ENCODE data around the gene TTLL11. TPM values are rescaled to one million over a fixed set of nuclear protein-coding genes. Genes with fewer than 3 reads are reported as not detected.

The TTLL11 gene
- total and polyA plus RNA-seq, 2 experiments from 2014 or later = 5.5 to 7.6 TPM

- Histone ChIP-seq H3K4me3 (no peak overlapping the region), H3K4me2 (no peak overlapping the region), H3K79me2 (peaks cover 17% of the 10 kb centered on the region), H4K20me1 (ENCODE audit: insufficient read depth, poor library complexity, severe bottlenecking) (no peaks in the 10 kb centered on the region), H3K27ac (no peak overlapping the region), H3K4me1 (ENCODE audit: insufficient read depth) (peaks cover 5% of the 10 kb centered on the region), H3K27me3 (no peaks in the 10 kb centered on the region), H3K9me3 (ENCODE audit: low read depth) (peaks cover 10% of the 10 kb centered on the region), H3K9me2 (replicated peaks; ENCODE audit: insufficient read depth) (no peaks in the 10 kb centered on the region), H3K36me3 (replicated peaks; ENCODE audit: insufficient read depth, low read depth) (no peaks in the 10 kb centered on the region), H2AFZ (no peak overlapping the region)
- no peak for DNase-seq (ENCODE audit: low spot score)
- no peak for TF ChIP-seq EZH2 (IDR thresholded peaks at IDR 0.05; ENCODE audit: borderline replicate concordance)
- no peak for TF ChIP-seq CTCF (IDR thresholded peaks at IDR 0.05; ENCODE audit: poor library complexity)
- no peak for TF ChIP-seq EZH2phosphoT487 (IDR thresholded peaks at IDR 0.05; ENCODE audit: low read depth, severe bottlenecking, unreplicated experiment)
- WGBS (ENCODE audit: low lambda C conversion rate, missing lambda C conversion rate) = 96% methylated on average over 1 of the region's 1 CpG
These were observed 14.6 kb downstream of the TTLL11 start for GRCh38 chr9:122078557-122078956.

GRCh38 chr9:122076773-122077172, 16.3 kb downstream of the TTLL11 start:
- Histone ChIP-seq H4K20me1 (ENCODE audit: insufficient read depth, poor library complexity, severe bottlenecking) (no peaks in the 10 kb centered on the region), H3K4me3 (no peak overlapping the region), H3K4me2 (no peak overlapping the region), H3K27me3 (no peaks in the 10 kb centered on the region), H3K9me2 (replicated peaks; ENCODE audit: insufficient read depth) (no peaks in the 10 kb centered on the region), H3K36me3 (replicated peaks; ENCODE audit: insufficient read depth, low read depth) (no peaks in the 10 kb centered on the region), H3K4me1 (ENCODE audit: insufficient read depth) (peaks cover 5% of the 10 kb centered on the region), H3K27ac (no peak overlapping the region), H3K9me3 (ENCODE audit: low read depth) (peaks cover 10% of the 10 kb centered on the region), H2AFZ (no peak overlapping the region), H3K79me2 (peaks cover 10% of the 10 kb centered on the region)
- DNase-seq (ENCODE audit: low spot score) = no peak
- TF ChIP-seq EZH2 (IDR thresholded peaks at IDR 0.05; ENCODE audit: borderline replicate concordance) = no peak
- no peak for TF ChIP-seq EZH2phosphoT487 (IDR thresholded peaks at IDR 0.05; ENCODE audit: low read depth, severe bottlenecking, unreplicated experiment)
- no peak for TF ChIP-seq CTCF (IDR thresholded peaks at IDR 0.05; ENCODE audit: poor library complexity)
- 94% methylated on average over 3 of the region's 3 CpGs for WGBS (ENCODE audit: low lambda C conversion rate, missing lambda C conversion rate)

- H3K4me1 ChIP-seq (ENCODE audit: insufficient read depth) = peaks cover 5% of the 10 kb centered on the region
- H3K27me3 ChIP-seq = no peaks in the 10 kb centered on the region
- H3K4me3 ChIP-seq = no peak overlapping the region
- H4K20me1 ChIP-seq (ENCODE audit: insufficient read depth, poor library complexity, severe bottlenecking) = no peaks in the 10 kb centered on the region
- H3K27ac ChIP-seq = no peak overlapping the region
- WGBS (ENCODE audit: low lambda C conversion rate, missing lambda C conversion rate) = 88% methylated on average over 4 of the region's 4 CpGs
- peaks cover 8% of the 10 kb centered on the region for H3K79me2 ChIP-seq
- no peak overlapping the region for H3K4me2 ChIP-seq
- no peaks in the 10 kb centered on the region for H3K36me3 ChIP-seq (replicated peaks; ENCODE audit: insufficient read depth, low read depth)
- no peak for TF ChIP-seq EZH2 (IDR thresholded peaks at IDR 0.05; ENCODE audit: borderline replicate concordance)
- TF ChIP-seq EZH2phosphoT487 (IDR thresholded peaks at IDR 0.05; ENCODE audit: low read depth, severe bottlenecking, unreplicated experiment) = no peak
- TF ChIP-seq CTCF (IDR thresholded peaks at IDR 0.05; ENCODE audit: poor library complexity) = no peak
- H3K9me3 ChIP-seq (ENCODE audit: low read depth) = peaks cover 10% of the 10 kb centered on the region
- H2AFZ ChIP-seq = no peak overlapping the region
- DNase-seq (ENCODE audit: low spot score) = no peak
- H3K9me2 ChIP-seq (replicated peaks; ENCODE audit: insufficient read depth) = no peaks in the 10 kb centered on the region
These were observed 17.0 kb downstream of the TTLL11 start for GRCh38 chr9:122076117-122076516.

All from hepatocyte (in vitro differentiated cells).